Endothelial cell of umbilical vein (primary cell): ENCODE measurements around the gene SERPINA3. TPM values are rescaled to one million over a fixed set of nuclear protein-coding genes. Genes with fewer than 3 reads are reported as not detected.

ENCODE experiments used
- BruUV-seq: library from RNA; stranded (reverse); fragments of 400-500 nt; replicated peaks from 2 replicates; lab custom pipeline; 2021; lab: Mats Ljungman, UMichigan
- CTCF ChIA-PET: fragments of 300-600, 350-600 bp; sonication (Branson Sonifier 250); formaldehyde crosslinking; loops from one replicate; lab custom pipeline; 2021; ENCODE audit warnings: antibody characterized with exemption, inconsistent platforms; lab: Charles Lee
- POLR2A ChIA-PET: fragments of 300-600, 350-600 bp; sonication (Branson Sonifier 250); formaldehyde crosslinking; loops from one replicate; lab custom pipeline; 2021; ENCODE audit warnings: antibody characterized with exemption, inconsistent platforms; lab: Charles Lee
- DNase-seq: peaks from one replicate; pipeline ENCODE4 v3.0.0-alpha.2; 2011; ENCODE audit warnings: low read depth, low spot score
- FAIRE-seq: peaks from 2 replicates; lab custom pipeline; 2011; peaks lifted over from hg19 to GRCh38; lab: Jason Lieb, UNC
- H2AFZ ChIP-seq: 2 replicates; pipeline ENCODE4 v1.6.0; 2012; ENCODE audit warnings: low read depth, low read length, control low read depth, inconsistent platforms
- H3K27ac ChIP-seq: 2 replicates; pipeline ENCODE4 v1.5.1; 2011; ENCODE audit warnings: low read depth, mild to moderate bottlenecking, control low read depth, low read length, moderate library complexity; ENCODE audit not compliant: insufficient read depth
- H3K27me3 ChIP-seq, 2 experiments: 2 replicates each; pipeline versions ENCODE4 v1.6.0 to v1.6.1; 2011; ENCODE audit warnings: low read length in 2 of 2, mixed read lengths in 1 of 2; ENCODE audit not compliant: control insufficient read depth in 2 of 2, insufficient read depth in 2 of 2
- H3K36me3 ChIP-seq, 2 experiments: 2 replicates in 1 of 2; 3 replicates in 1 of 2; pipeline ENCODE4 v1.5.1; 2011; ENCODE audit warnings: low read length in 2 of 2, mild to moderate bottlenecking in 1 of 2, moderate library complexity in 1 of 2; ENCODE audit not compliant: control insufficient read depth in 2 of 2, insufficient read depth in 2 of 2; ENCODE audit errors: extremely low read depth in 1 of 2
- H3K4me1 ChIP-seq: 3 replicates; pipeline ENCODE4 v1.5.1; 2011; ENCODE audit warnings: mild to moderate bottlenecking, low read length; ENCODE audit not compliant: control insufficient read depth, insufficient read depth; ENCODE audit errors: extremely low read depth
- H3K4me2 ChIP-seq: 2 replicates; pipeline ENCODE4 v1.6.1; 2011; ENCODE audit warnings: low read length, control low read depth, mixed read lengths; ENCODE audit not compliant: insufficient read depth
- H3K4me3 ChIP-seq, 3 experiments: fragments of 200-600 bp in 1 of 3; sonication (generic), shearing (Covaris generic) in 1 of 3; replicated peaks in 1 of 3; 2 replicates each; pipeline ENCODE4 v1.5.1; 2011 to 2016; ENCODE audit warnings: control low read depth in 3 of 3, low read length in 3 of 3, mild to moderate bottlenecking in 2 of 3, inconsistent platforms in 1 of 3, low read depth in 1 of 3, moderate library complexity in 1 of 3; ENCODE audit not compliant: insufficient read depth in 1 of 3
- H3K79me2 ChIP-seq: 2 replicates; pipeline ENCODE4 v1.6.0; 2012; ENCODE audit warnings: low read length, inconsistent platforms; ENCODE audit not compliant: control insufficient read depth, insufficient read depth
- H3K9ac ChIP-seq: replicated peaks from 2 replicates; pipeline ENCODE3; 2011; ENCODE audit warnings: low read length, control low read depth; ENCODE audit not compliant: insufficient read depth; ENCODE audit errors: extremely low read depth
- H3K9me1 ChIP-seq: replicated peaks from 3 replicates; pipeline ENCODE4 v1.6.0; 2011; ENCODE audit warnings: mild to moderate bottlenecking, low read length; ENCODE audit not compliant: control insufficient read depth, insufficient read depth; ENCODE audit errors: extremely low read depth
- H3K9me3 ChIP-seq: replicated peaks from 2 replicates; pipeline ENCODE4 v1.5.1; 2012; ENCODE audit warnings: low read length, inconsistent platforms; ENCODE audit not compliant: control insufficient read depth, insufficient read depth
- H4K20me1 ChIP-seq: replicated peaks from 2 replicates; pipeline ENCODE3; 2011; ENCODE audit warnings: mild to moderate bottlenecking, low read length; ENCODE audit not compliant: control insufficient read depth, insufficient read depth; ENCODE audit errors: extremely low read depth
- CTCF ChIP-seq, 2 donors: IDR thresholded peaks; 1 replicate in 1 of 2; 2 replicates in 1 of 2; pipeline ENCODE4 v1.5.1; 2011; ENCODE audit warnings: low read length in 2 of 2, mild to moderate bottlenecking in 2 of 2, moderate library complexity in 2 of 2, control low read depth in 1 of 2, inconsistent platforms in 1 of 2, low read depth in 1 of 2; ENCODE audit not compliant: insufficient read depth in 1 of 2; ENCODE audit errors: extremely low read depth in 1 of 2
- EZH2 ChIP-seq: IDR thresholded peaks from 2 replicates; pipeline ENCODE4 v1.6.1; 2012; ENCODE audit warnings: borderline replicate concordance, low read depth, mild to moderate bottlenecking, moderate library complexity, low read length, inconsistent platforms; ENCODE audit not compliant: severe bottlenecking
- FOS ChIP-seq: IDR thresholded peaks from 2 replicates; pipeline ENCODE4 v1.6.1; 2011; ENCODE audit warnings: mild to moderate bottlenecking, low read length, moderate library complexity, borderline replicate concordance; ENCODE audit not compliant: insufficient read depth
- GATA2 ChIP-seq: IDR thresholded peaks from 2 replicates; pipeline ENCODE4 v1.7.0; 2011; ENCODE audit warnings: low read depth, mild to moderate bottlenecking, moderate library complexity, mixed read lengths, low read length; ENCODE audit not compliant: insufficient read length, insufficient read depth
- JUN ChIP-seq: IDR thresholded peaks from 2 replicates; pipeline ENCODE4 v1.6.1; 2011; ENCODE audit warnings: borderline replicate concordance, low read depth; ENCODE audit not compliant: insufficient read length, insufficient read depth
- MAX ChIP-seq: IDR thresholded peaks from 2 replicates; pipeline ENCODE4 v1.6.1; 2011; ENCODE audit not compliant: insufficient read depth, insufficient read length
- MYC ChIP-seq: IDR thresholded peaks from one replicate; pipeline ENCODE4 v1.6.1; 2011; ENCODE audit warnings: mild to moderate bottlenecking, low read depth, low read length
- POLR2A ChIP-seq: IDR thresholded peaks from 2 replicates; pipeline ENCODE4 v1.6.1; 2012; ENCODE audit warnings: low read depth, mild to moderate bottlenecking, control low read depth, low read length
- POLR2AphosphoS5 ChIP-seq: IDR thresholded peaks from 2 replicates; pipeline ENCODE4 v1.6.1; 2012; ENCODE audit warnings: low read depth, mild to moderate bottlenecking, control low read depth, low read length, moderate library complexity; ENCODE audit not compliant: insufficient read depth
- dilution Hi-C: fragments of 300-500 bp; cut with MboI; formaldehyde crosslinking; loops from one replicate; pipeline ENCODE4 v1.15.0; 2019; ENCODE audit warnings: low sequenced_read_pairs; ENCODE audit not compliant: extremely low pct_ligation_motif_present
- intact Hi-C: fragments of 100-400 bp; cut with micrococcal nuclease; formaldehyde crosslinking; loops from one replicate; pipeline ENCODE4 v1.10.0; 2022
- polyA plus RNA-seq, 4 experiments: library from polyadenylated mRNA; depleted of rRNA in 3 of 4; stranded (reverse) in 3 of 4; unstranded in 1 of 4; fragments of >200 nt; gene quantifications; 2 replicates each; pipeline versions ENCODE4 v1.2.1 to v1.2.3, GENCODE V29; 2011 to 2012; ENCODE audit warnings: missing spikeins in 1 of 4
- total RNA-seq: library from RNA; stranded (reverse); gene quantifications from 2 replicates; pipeline ENCODE4 v1.2.3, GENCODE V29; 2021

SERPINA3 gene
- total and polyA plus RNA-seq, 2 donors (not counting 3 experiments of a cell fraction or from before 2014, with no cell fraction given) = not detected

- H3K4me2 ChIP-seq = no peak overlapping the region
- H3K4me3 ChIP-seq = no peak overlapping the region
- ChIA-PET POLR2A (no interaction called here), CTCF (no interaction called here)
- no peak for FAIRE-seq
- no peaks in the 10 kb centered on the region for H3K79me2 ChIP-seq
- no peak overlapping the region for H3K9ac ChIP-seq
- H4K20me1 ChIP-seq = no peaks in the 10 kb centered on the region
- intact Hi-C loops (no loop called here), dilution Hi-C loops (no loop called here)
- no peaks in the 10 kb centered on the region for H3K27me3 ChIP-seq
- no TSS peak for BruUV-seq
- H3K4me1 ChIP-seq = no peaks in the 10 kb centered on the region
- H3K36me3 ChIP-seq = no peaks in the 10 kb centered on the region
- H2AFZ ChIP-seq = no peak overlapping the region
- TF ChIP-seq MAX (no peak), EZH2 (no peak), POLR2AphosphoS5 (no peak), MYC (no peak), JUN (no peak), CTCF (IDR thresholded peaks at IDR 0.05; ENCODE audit: extremely low read depth in 1 of 2, insufficient read depth in 1 of 2, low read depth in 1 of 2, low read length in 2 of 2) (no peak), FOS (no peak), GATA2 (no peak), POLR2A (no peak)
- H3K9me1 ChIP-seq = no peaks in the 10 kb centered on the region
- no peak overlapping the region for H3K27ac ChIP-seq
- no peaks in the 10 kb centered on the region for H3K9me3 ChIP-seq
- no peak for DNase-seq
Measured at GRCh38 chr14:94615254-94615653, 3.1 kb downstream of the SERPINA3 start.
